ENCODE data around the gene CCDC102A. TPM values are rescaled to one million over a fixed set of nuclear protein-coding genes. Genes with fewer than 3 reads are reported as not detected.
A peak's percentile ranks its signal among the peaks of the same experiment; 100 is the strongest.

CCDC102A gene
- total RNA-seq, 1 experiment from 2014 or later = 5.2 TPM

GRCh38 chr16:57514371-57514770 lies 22.0 kb downstream of the CCDC102A start (continued):
- TF ChIP-seq PRDM15 (CRISPR knock-in tag; IDR thresholded peaks at IDR 0.05) (no peak), FOXJ3 (CRISPR knock-in tag; IDR thresholded peaks at IDR 0.05; ENCODE audit: borderline replicate concordance) (no peak), GABPB1 (CRISPR knock-in tag; IDR thresholded peaks at IDR 0.05) (no peak), E2F1 (CRISPR knock-in tag; IDR thresholded peaks at IDR 0.05) (no peak), KAT7 (CRISPR knock-in tag; IDR thresholded peaks at IDR 0.05; ENCODE audit: borderline replicate concordance) (no peak), RELA (CRISPR knock-in tag; IDR thresholded peaks at IDR 0.05; ENCODE audit: borderline replicate concordance) (no peak), GTF2I (CRISPR knock-in tag; conservative IDR thresholded peaks at IDR 0.05) (no peak), FOXK1 (CRISPR knock-in tag; IDR thresholded peaks at IDR 0.05) (no peak), NFYB (CRISPR knock-in tag; conservative IDR thresholded peaks at IDR 0.05; ENCODE audit: low read depth) (no peak), FOXP4 (CRISPR knock-in tag; IDR thresholded peaks at IDR 0.05) (no peak)

- Mint-ChIP-seq H3K4me1 (peaks cover 5% of the 10 kb centered on the region; the same call in 1 of the 2 replicates), H3K9me3 (no peaks in the 10 kb centered on the region), H3K36me3 (no peaks in the 10 kb centered on the region), H3K27ac (no peak overlapping the region), H3K4me3 (no peak overlapping the region), H3K27me3 (ENCODE audit: low read depth) (no peaks in the 10 kb centered on the region)
- ATAC-seq = no peak; the same call in 1 of the 2 replicates
- DNase-seq (ENCODE audit: low spot score) = no peak
- no peak for TF ChIP-seq PREB (CRISPR knock-in tag; IDR thresholded peaks at IDR 0.05; ENCODE audit: borderline replicate concordance)
- no peak for TF ChIP-seq ESRRA (CRISPR knock-in tag; IDR thresholded peaks at IDR 0.05; ENCODE audit: borderline replicate concordance)
- ChIA-PET CTCF (interaction anchor here (0.6 to 1.3 kb wide), 4 partner anchors 38 to 156 kb away, joined by 3 to 5 read pairs (median 3); partner anchors contain the start of gene POLR2C), POLR2A (no interaction called here)
Observed at GRCh38 chr16:57513371-57514102, 22.8 kb downstream of the CCDC102A start.

- H3K36me3 Mint-ChIP-seq = no peaks in the 10 kb centered on the region
- no peak overlapping the region for H3K4me3 Mint-ChIP-seq
- POLR2A ChIA-PET = no interaction called here
- no peak for DNase-seq (ENCODE audit: low spot score)
- CTCF ChIA-PET = interaction anchor here (0.7 to 1.4 kb wide), 5 partner anchors 10 to 50 kb away, joined by 3 to 6 read pairs (median 3); no protein-coding TSS in a partner anchor
- peak overlapping the region; percentile 3; the same call in 1 of the 2 replicates for H3K27ac Mint-ChIP-seq
- no peaks in the 10 kb centered on the region for H3K9me3 Mint-ChIP-seq
- H3K4me1 Mint-ChIP-seq = peaks cover 9% of the 10 kb centered on the region
- ATAC-seq = no peak
- H3K27me3 Mint-ChIP-seq (ENCODE audit: low read depth) = no peaks in the 10 kb centered on the region
- TF ChIP-seq ZSCAN18 (CRISPR knock-in tag; IDR thresholded peaks at IDR 0.05) (no peak), HMGXB4 (CRISPR knock-in tag; IDR thresholded peaks at IDR 0.05) (no peak), CBFB (CRISPR knock-in tag; IDR thresholded peaks at IDR 0.05; ENCODE audit: low read depth) (no peak), FOXK1 (CRISPR knock-in tag; IDR thresholded peaks at IDR 0.05) (no peak), ZNF416 (CRISPR knock-in tag; IDR thresholded peaks at IDR 0.05) (no peak), NR1H2 (CRISPR knock-in tag; IDR thresholded peaks at IDR 0.05) (no peak), GABPB1 (CRISPR knock-in tag; IDR thresholded peaks at IDR 0.05) (no peak), FOXP4 (CRISPR knock-in tag; IDR thresholded peaks at IDR 0.05) (no peak)
Observed at GRCh38 chr16:57512296-57513001, 23.9 kb downstream of the CCDC102A start.

Measured in WTC11 (cell line).